Body of pancreas (tissue), 4 donors: ENCODE data around the gene WDR93. TPM values are rescaled to one million over a fixed set of nuclear protein-coding genes. Genes with fewer than 3 reads are reported as not detected.

Experiments used
- ATAC-seq: fragments of 150-250 bp; one replicate; pipeline ENCODE4 v1.9.1; 2016
- DNase-seq, 4 donors: peaks; one replicate each; pipeline ENCODE4 v3.0.0-alpha.2; 2019
- H3K27ac ChIP-seq, 4 donors: fragments of 200-600 bp; sonication (generic); 1 replicate in 3 of 4; 2 replicates in 1 of 4; pipeline versions ENCODE4 v1.5.1 to v1.6.1; 2016 to 2019; ENCODE audit warnings: mild to moderate bottlenecking in 1 of 4, mixed read lengths in 1 of 4, moderate library complexity in 1 of 4
- H3K27me3 ChIP-seq, 2 donors: fragments of 200-600 bp; sonication (generic); one replicate each; pipeline ENCODE4 v1.6.0; 2016; ENCODE audit warnings: mild to moderate bottlenecking in 1 of 2
- H3K36me3 ChIP-seq, 2 donors: fragments of 200-600 bp; sonication (generic); replicated peaks in 1 of 2; 2 replicates each; pipeline ENCODE4 v1.5.1; 2016; ENCODE audit warnings: low read depth in 2 of 2; ENCODE audit not compliant: insufficient read depth in 1 of 2
- H3K4me1 ChIP-seq: fragments of 200-600 bp; sonication (generic); one replicate; pipeline ENCODE4 v1.6.0; 2016
- H3K4me3 ChIP-seq, 2 donors: fragments of 200-600 bp; sonication (generic); 1 replicate in 1 of 2; 2 replicates in 1 of 2; pipeline ENCODE4 v1.5.1; 2016 to 2019
- H3K9me3 ChIP-seq, 3 donors: fragments of 200-600 bp; sonication (generic); 1 replicate in 2 of 3; 2 replicates in 1 of 3; pipeline ENCODE4 v1.5.1; 2016
- POLR2A ChIP-seq, 3 donors: fragments of 450-650 bp; IDR thresholded peaks; one replicate each; pipeline ENCODE4 v1.6.1; 2016; ENCODE audit warnings: antibody characterized with exemption in 3 of 3, mild to moderate bottlenecking in 2 of 3
- WGBS, 2 donors: methylation state at CpG; one replicate each; pipeline ENCODE4 v1.1.5; 2017; 5-methylcytosine and 5-hydroxymethylcytosine counted together
- intact Hi-C: fragments of 100-400 bp; cut with DNase I; formaldehyde crosslinking; loops from one replicate; pipeline ENCODE4 v1.15.1; 2023
- total RNA-seq, 2 donors: library from RNA; depleted of rRNA; stranded (reverse); fragments of >200 nt; gene quantifications; one replicate each; pipeline ENCODE4 v1.1.0, GENCODE V29; 2016
- TF ChIP-seq, protein P1 (sequence below), 7 experiments: fragments of 450-650 bp in 4 of 7; fragments of 200-600 bp in 3 of 7; sonication (generic) in 3 of 7; IDR thresholded peaks; one replicate each; pipeline ENCODE4 v1.5.1; 2016 to 2019; ENCODE audit warnings: antibody characterized with exemption in 7 of 7

WDR93 gene
- total RNA-seq, 2 donors from 2014 or later = 0.66 TPM; not detected in 1

DNA sequence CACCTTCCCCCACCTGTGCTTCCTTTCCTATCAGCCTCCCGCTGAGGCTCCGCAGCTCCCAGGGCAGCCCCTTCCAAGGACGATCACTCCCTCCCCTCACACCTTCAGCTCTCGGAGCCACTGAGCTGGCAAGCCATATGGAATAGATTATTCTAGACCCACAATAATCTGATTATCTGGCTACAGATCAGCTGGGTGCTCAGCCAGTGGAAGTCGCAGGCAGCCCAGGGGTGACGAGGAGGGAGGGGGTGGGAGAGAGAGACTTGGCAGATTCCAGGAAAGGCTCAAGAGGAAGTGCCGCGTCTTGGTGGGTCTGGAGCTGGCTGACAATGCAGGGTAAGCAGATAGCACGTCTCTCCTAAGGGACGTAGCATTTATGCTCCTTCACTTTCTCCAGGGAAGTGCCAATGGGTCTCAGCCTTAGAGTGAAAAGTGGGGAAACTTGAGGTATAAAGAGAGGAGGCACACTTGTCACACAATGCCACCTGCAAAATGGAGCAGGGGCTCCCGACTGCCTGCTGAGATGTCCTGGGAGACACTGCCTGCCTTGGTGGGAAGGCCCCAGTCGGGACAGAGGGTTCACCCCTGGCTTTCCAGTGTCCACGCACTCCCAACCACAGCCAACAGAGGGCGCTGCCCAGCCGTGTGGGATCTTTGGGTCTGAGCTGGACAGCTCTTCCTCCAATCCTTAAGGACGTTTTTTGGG lies 69.8 kb downstream of the WDR93 start:
- H3K27ac ChIP-seq = peak overlapping the region; percentile 70 to 88 (median 80)
- WGBS, 2 donors = 30 to 35% methylated on average over 6 to 16 of the region's 16 CpGs
- intact Hi-C loops = loop anchor here (5.0 kb wide), 2 partner anchors 117 to 407 kb away; no protein-coding TSS in a partner anchor

GRCh38 chr15:89761009-89761831 lies 70.6 kb downstream of the WDR93 start:
- peak; percentile 77 to 89 (median 81) for DNase-seq
- 49 to 54% methylated on average over 13 to 18 of the region's 18 CpGs for WGBS, 2 donors
- Histone ChIP-seq H3K27me3 (no peaks in the 10 kb centered on the region), H3K9me3 (no peaks in the 10 kb centered on the region), H3K4me1 (peaks cover 42% of the 10 kb centered on the region), H3K27ac (peak overlapping the region; percentile 70 to 88 (median 80)), H3K4me3 (no peak overlapping the region), H3K36me3 (no peaks in the 10 kb centered on the region)
- ATAC-seq = peak; percentile 85
- peak in 2 of 3 donors; percentile 17 to 28 for TF ChIP-seq POLR2A (IDR thresholded peaks at IDR 0.05)
- TF ChIP-seq, protein P1, sequence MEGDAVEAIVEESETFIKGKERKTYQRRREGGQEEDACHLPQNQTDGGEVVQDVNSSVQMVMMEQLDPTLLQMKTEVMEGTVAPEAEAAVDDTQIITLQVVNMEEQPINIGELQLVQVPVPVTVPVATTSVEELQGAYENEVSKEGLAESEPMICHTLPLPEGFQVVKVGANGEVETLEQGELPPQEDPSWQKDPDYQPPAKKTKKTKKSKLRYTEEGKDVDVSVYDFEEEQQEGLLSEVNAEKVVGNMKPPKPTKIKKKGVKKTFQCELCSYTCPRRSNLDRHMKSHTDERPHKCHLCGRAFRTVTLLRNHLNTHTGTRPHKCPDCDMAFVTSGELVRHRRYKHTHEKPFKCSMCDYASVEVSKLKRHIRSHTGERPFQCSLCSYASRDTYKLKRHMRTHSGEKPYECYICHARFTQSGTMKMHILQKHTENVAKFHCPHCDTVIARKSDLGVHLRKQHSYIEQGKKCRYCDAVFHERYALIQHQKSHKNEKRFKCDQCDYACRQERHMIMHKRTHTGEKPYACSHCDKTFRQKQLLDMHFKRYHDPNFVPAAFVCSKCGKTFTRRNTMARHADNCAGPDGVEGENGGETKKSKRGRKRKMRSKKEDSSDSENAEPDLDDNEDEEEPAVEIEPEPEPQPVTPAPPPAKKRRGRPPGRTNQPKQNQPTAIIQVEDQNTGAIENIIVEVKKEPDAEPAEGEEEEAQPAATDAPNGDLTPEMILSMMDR (IDR thresholded peaks at IDR 0.05) = peak in 1 of 7 experiments; percentile 4
- intact Hi-C loops = loop anchor here (5.0 kb wide), 2 partner anchors 116 to 406 kb away; no protein-coding TSS in a partner anchor

More for the DNA sequence above, 69.8 kb downstream of the WDR93 start:
- DNase-seq = peak; percentile 82 to 90 (median 87)
- H3K9me3 ChIP-seq = no peaks in the 10 kb centered on the region
- peak; percentile 85 for ATAC-seq
- H3K4me3 ChIP-seq = no peak overlapping the region
- peaks cover 36% of the 10 kb centered on the region for H3K4me1 ChIP-seq
- TF ChIP-seq POLR2A (IDR thresholded peaks at IDR 0.05) = no peak
- TF ChIP-seq, protein P1 (IDR thresholded peaks at IDR 0.05) = peak; percentile 91 to 98 (median 96)
- no peaks in the 10 kb centered on the region for H3K27me3 ChIP-seq
- H3K36me3 ChIP-seq = no peaks in the 10 kb centered on the region

- H3K36me3 ChIP-seq = no peaks in the 10 kb centered on the region
- WGBS, 2 donors = 56 to 65% methylated on average over 3 to 5 of the region's 5 CpGs
- ATAC-seq = no peak
- peak in 1 of 4 donors; percentile 47 for DNase-seq
- no peak overlapping the region for H3K4me3 ChIP-seq
- H3K27ac ChIP-seq = peak overlapping the region; percentile 70 to 88 (median 80)
- H3K27me3 ChIP-seq = no peaks in the 10 kb centered on the region
- peaks cover 42% of the 10 kb centered on the region for H3K4me1 ChIP-seq
- H3K9me3 ChIP-seq = no peaks in the 10 kb centered on the region
- no peak for TF ChIP-seq POLR2A (IDR thresholded peaks at IDR 0.05)
- TF ChIP-seq, protein P1 (IDR thresholded peaks at IDR 0.05) = no peak
- intact Hi-C loops = loop anchor here (5.0 kb wide), 2 partner anchors 115 to 405 kb away; no protein-coding TSS in a partner anchor
These were observed 71.3 kb downstream of the WDR93 start for GRCh38 chr15:89761929-89762328.

GRCh38 chr15:89765694-89766093 lies 75.1 kb downstream of the WDR93 start:
- DNase-seq (no peak), ATAC-seq (no peak)
- Histone ChIP-seq H3K9me3 (no peaks in the 10 kb centered on the region), H3K36me3 (no peaks in the 10 kb centered on the region), H3K4me1 (peaks cover 65% of the 10 kb centered on the region), H3K27ac (peak overlapping the region; percentile 11 to 95 (median 92)), H3K4me3 (no peak overlapping the region), H3K27me3 (no peaks in the 10 kb centered on the region)
- intact Hi-C loops = no loop called here
- no peak for TF ChIP-seq POLR2A (IDR thresholded peaks at IDR 0.05)
- TF ChIP-seq, protein P1 (IDR thresholded peaks at IDR 0.05) = no peak
- WGBS, 2 donors = 0 to 40% methylated on average over 1 of the region's 1 CpG
